ENCODE data around the gene KANSL1.

DNA sequence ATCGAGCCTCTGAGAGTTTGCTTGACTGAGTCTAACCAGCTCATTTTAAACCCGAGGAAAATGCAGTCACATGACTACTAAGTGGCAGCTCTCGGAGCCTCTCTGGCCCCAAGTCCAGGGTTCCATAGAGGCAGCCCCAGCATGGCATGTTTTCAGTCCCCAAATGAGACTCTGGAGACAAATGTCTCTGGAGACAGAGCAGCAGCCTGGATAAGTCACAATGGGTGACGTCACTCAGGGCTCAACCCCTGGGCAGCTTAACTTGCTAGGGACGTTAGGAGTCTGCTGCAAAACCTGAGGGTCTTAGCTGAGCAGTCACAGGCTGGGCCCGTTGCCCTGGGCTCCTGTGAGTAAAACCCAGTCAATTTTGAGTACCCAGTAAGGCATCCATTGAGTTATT lies 201.1 kb downstream of the KANSL1 start:
- TF ChIP-seq, protein P1, sequence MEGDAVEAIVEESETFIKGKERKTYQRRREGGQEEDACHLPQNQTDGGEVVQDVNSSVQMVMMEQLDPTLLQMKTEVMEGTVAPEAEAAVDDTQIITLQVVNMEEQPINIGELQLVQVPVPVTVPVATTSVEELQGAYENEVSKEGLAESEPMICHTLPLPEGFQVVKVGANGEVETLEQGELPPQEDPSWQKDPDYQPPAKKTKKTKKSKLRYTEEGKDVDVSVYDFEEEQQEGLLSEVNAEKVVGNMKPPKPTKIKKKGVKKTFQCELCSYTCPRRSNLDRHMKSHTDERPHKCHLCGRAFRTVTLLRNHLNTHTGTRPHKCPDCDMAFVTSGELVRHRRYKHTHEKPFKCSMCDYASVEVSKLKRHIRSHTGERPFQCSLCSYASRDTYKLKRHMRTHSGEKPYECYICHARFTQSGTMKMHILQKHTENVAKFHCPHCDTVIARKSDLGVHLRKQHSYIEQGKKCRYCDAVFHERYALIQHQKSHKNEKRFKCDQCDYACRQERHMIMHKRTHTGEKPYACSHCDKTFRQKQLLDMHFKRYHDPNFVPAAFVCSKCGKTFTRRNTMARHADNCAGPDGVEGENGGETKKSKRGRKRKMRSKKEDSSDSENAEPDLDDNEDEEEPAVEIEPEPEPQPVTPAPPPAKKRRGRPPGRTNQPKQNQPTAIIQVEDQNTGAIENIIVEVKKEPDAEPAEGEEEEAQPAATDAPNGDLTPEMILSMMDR (IDR thresholded peaks at IDR 0.05; ENCODE audit: low read depth, low read length, poor library complexity, severe bottlenecking), result no peak
- no peak for TF ChIP-seq EZH2phosphoT487 (IDR thresholded peaks at IDR 0.05; ENCODE audit: borderline replicate concordance, low read length)

Measured in DOHH2 (cell line).